ENCODE measurements around the gene RPS6KL1. TPM values are rescaled to one million over a fixed set of nuclear protein-coding genes. Genes with fewer than 3 reads are reported as not detected.

RPS6KL1 gene
- total RNA-seq, 1 experiment from 2014 or later, result not detected

DNA sequence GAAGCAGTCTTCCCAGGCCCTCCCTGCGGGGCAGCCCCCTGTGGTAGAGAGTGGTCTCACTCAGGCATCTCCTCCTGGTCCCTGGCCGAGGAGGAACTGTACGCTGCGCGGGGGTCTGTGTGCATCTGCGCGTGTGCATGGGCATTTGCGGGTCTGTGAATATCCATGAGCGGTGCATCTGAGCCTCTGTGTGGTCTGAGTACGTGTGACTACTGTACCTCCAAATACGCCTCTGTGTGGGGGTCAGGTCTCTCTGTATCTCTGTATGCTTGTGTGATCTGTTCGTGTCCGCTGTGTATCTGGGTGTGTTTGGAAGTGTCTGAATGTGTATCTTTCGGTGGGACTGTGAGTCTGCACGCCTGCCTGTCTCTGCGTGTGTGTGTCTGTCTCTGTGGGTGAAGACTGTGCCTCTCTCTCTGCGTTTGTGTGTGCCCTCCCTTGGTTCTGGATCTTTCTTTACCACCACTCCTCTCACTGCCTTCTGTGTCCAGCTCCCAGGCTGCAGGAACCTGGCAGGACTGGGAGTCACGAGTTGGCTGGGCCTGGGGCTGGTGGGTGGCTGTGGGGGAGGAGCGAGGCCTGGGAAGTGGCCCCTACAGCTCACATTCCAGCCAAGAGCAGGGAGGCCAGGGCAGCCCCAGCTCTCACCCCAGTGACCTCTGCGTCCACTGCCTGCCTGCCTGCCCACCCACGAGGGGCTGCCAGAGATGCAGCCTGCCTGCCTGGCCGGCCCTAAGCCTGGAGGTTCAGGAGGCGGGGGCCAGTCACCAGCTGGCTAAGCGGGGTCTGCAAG, 33.4 kb upstream of the RPS6KL1 start:
- DNase-seq (ENCODE audit: low read depth in 1 of 2, low spot score in 2 of 2), result no peak
- Histone ChIP-seq H3K27me3 (replicated peaks) (no peaks in the 10 kb centered on the region; the same call in 1 of the 2 replicates), H3K36me3 (no peaks in the 10 kb centered on the region), H3K4me1 (replicated peaks) (peaks cover 9% of the 10 kb centered on the region), H3K9me3 (replicated peaks) (no peaks in the 10 kb centered on the region), H3K4me3 (no peak overlapping the region), H3K27ac (no peak overlapping the region)

DNA sequence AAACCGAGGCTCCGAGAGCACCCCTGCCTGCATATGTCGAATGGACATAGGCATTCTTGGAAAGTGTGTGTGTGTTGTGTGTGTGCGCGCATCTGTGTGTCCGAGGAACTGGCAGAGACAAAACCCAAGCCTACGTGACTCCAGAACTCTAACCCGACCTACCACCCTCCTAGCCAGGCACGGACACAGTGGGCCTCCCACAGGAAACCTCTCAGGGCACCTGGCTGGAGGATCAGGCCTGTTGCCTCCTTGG, 32.9 kb upstream of the RPS6KL1 start:
- H3K36me3 ChIP-seq, result no peaks in the 10 kb centered on the region
- no peaks in the 10 kb centered on the region for H3K9me3 ChIP-seq (replicated peaks)
- H3K27ac ChIP-seq, result no peak overlapping the region
- H3K27me3 ChIP-seq (replicated peaks), result no peaks in the 10 kb centered on the region; the same call in 1 of the 2 replicates
- no peak for DNase-seq (ENCODE audit: low read depth in 1 of 2, low spot score in 2 of 2)
- H3K4me3 ChIP-seq, result no peak overlapping the region
- H3K4me1 ChIP-seq (replicated peaks), result peaks cover 9% of the 10 kb centered on the region

GRCh38 chr14:74955229-74956026, 32.4 kb upstream of the RPS6KL1 start, which contains the start of gene PGF:
TSS of gene PGF (minus strand) at chr14:74955597. CDS start at chr14:74955242, 355 bp downstream.
- Histone ChIP-seq H3K9me3 (replicated peaks) (no peaks in the 10 kb centered on the region), H3K27ac (no peak within 1 kb of the TSS), H3K27me3 (replicated peaks) (no peaks in the 10 kb centered on the region; the same call in 1 of the 2 replicates), H3K36me3 (no peaks in the 10 kb centered on the region), H3K4me1 (replicated peaks) (peaks cover 9% of the 10 kb centered on the region), H3K4me3 (peak within 1 kb of the TSS; percentile 40)
- DNase-seq (ENCODE audit: low read depth in 1 of 2, low spot score in 2 of 2), result no peak

DNA sequence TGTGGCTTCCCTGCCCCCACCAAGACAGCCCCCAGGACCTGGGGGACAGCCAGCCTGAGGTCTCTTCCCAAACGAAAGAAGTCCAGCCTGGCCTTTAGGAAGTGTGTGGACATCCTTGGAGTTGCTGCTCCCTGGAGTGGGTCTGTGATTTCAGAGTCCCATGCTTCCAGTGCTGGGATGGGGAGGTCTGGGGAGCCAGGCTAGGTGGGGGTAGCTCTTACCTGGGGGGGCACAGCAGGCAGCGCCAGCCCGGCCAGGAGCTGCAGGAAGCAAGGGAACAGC, 31.8 kb upstream of the RPS6KL1 start:
- Histone ChIP-seq H3K36me3 (no peaks in the 10 kb centered on the region), H3K4me3 (peak overlapping the region; percentile 40), H3K9me3 (replicated peaks) (no peaks in the 10 kb centered on the region), H3K4me1 (replicated peaks) (peaks cover 9% of the 10 kb centered on the region), H3K27ac (no peak overlapping the region), H3K27me3 (replicated peaks) (no peaks in the 10 kb centered on the region; the same call in 1 of the 2 replicates)
- DNase-seq (ENCODE audit: low read depth in 1 of 2, low spot score in 2 of 2), result no peak

DNA sequence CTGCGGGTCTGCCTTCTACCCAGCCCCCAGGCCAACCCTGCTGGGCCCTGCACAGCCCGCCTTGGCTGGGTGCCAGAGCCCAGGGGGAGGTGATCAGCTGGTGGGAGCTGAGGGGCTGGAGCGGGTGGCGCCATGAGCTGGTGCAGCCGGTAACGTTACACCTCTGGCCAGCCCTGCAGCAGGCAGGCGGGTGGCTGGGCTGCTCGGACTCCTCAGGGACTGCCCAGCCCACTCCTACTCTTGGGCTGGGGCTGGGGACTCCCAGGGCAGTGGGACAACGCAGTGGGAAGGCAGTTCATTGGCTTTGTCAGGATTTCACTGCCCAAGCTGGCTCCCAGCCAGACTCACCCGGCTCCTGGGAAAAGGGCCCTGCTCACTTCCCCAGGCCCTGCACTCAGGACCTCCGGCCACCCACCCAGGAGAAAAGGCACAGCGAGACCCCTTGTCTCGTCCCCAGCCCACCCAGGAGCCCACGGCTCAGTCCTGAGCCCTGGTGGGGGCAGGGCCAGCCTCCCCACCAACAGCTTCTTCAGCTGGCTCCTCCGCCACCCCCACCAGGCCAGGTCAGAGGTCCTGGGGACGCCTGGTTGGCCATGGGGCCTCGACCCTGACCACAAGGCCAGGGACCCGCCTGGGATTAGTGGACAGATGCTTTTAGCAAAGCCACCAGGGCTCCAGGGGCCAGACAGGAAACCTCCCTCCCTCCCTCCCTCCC, 31.3 kb upstream of the RPS6KL1 start:
- H3K27me3 ChIP-seq (replicated peaks), result no peaks in the 10 kb centered on the region; the same call in 1 of the 2 replicates
- H3K27ac ChIP-seq, result no peak overlapping the region
- H3K9me3 ChIP-seq (replicated peaks), result no peaks in the 10 kb centered on the region
- H3K4me3 ChIP-seq, result no peak overlapping the region
- peaks cover 9% of the 10 kb centered on the region for H3K4me1 ChIP-seq (replicated peaks)
- no peaks in the 10 kb centered on the region for H3K36me3 ChIP-seq
- no peak for DNase-seq (ENCODE audit: low read depth in 1 of 2, low spot score in 2 of 2)

DNA sequence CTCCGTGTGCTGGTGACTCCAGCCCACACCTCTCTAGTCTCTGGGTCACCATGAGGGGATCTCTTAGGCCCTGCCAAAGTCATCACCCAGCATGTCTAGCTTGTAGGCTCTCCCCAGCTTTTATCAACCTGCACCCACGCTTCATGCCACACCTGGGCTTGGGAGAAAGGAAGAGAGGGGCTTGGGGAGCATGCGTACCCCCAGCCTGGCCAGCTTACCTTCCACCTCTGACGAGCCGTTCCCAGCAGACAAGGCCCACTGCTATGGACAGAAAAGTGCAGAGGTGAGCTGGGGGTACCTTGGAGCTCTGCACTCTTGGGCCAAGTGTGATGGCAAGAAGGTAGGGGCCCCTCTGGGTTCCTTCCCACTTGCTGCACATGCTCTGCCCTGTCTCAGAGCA, 30.6 kb upstream of the RPS6KL1 start:
- Histone ChIP-seq H3K36me3 (no peaks in the 10 kb centered on the region), H3K27me3 (replicated peaks) (no peaks in the 10 kb centered on the region; the same call in 1 of the 2 replicates), H3K9me3 (replicated peaks) (no peaks in the 10 kb centered on the region), H3K4me1 (replicated peaks) (peaks cover 9% of the 10 kb centered on the region), H3K27ac (no peak overlapping the region), H3K4me3 (no peak overlapping the region)
- DNase-seq (ENCODE audit: low read depth in 1 of 2, low spot score in 2 of 2), result no peak

GRCh38 chr14:74952697-74953484, 29.8 kb upstream of the RPS6KL1 start:
- no peaks in the 10 kb centered on the region for H3K9me3 ChIP-seq (replicated peaks)
- no peak for DNase-seq (ENCODE audit: low read depth in 1 of 2, low spot score in 2 of 2)
- no peak overlapping the region for H3K27ac ChIP-seq
- no peak overlapping the region for H3K4me3 ChIP-seq
- no peaks in the 10 kb centered on the region for H3K36me3 ChIP-seq
- H3K27me3 ChIP-seq (replicated peaks), result no peaks in the 10 kb centered on the region; the same call in 1 of the 2 replicates
- peaks cover 9% of the 10 kb centered on the region for H3K4me1 ChIP-seq (replicated peaks)

- peaks cover 9% of the 10 kb centered on the region for H3K4me1 ChIP-seq (replicated peaks)
- no peaks in the 10 kb centered on the region for H3K36me3 ChIP-seq
- no peak overlapping the region for H3K4me3 ChIP-seq
- no peaks in the 10 kb centered on the region for H3K9me3 ChIP-seq (replicated peaks)
- no peak overlapping the region for H3K27ac ChIP-seq
- no peak for DNase-seq (ENCODE audit: low read depth in 1 of 2, low spot score in 2 of 2)
- H3K27me3 ChIP-seq (replicated peaks), result no peaks in the 10 kb centered on the region; the same call in 1 of the 2 replicates
Observed at GRCh38 chr14:74952180-74952665, 29.2 kb upstream of the RPS6KL1 start.

DNA sequence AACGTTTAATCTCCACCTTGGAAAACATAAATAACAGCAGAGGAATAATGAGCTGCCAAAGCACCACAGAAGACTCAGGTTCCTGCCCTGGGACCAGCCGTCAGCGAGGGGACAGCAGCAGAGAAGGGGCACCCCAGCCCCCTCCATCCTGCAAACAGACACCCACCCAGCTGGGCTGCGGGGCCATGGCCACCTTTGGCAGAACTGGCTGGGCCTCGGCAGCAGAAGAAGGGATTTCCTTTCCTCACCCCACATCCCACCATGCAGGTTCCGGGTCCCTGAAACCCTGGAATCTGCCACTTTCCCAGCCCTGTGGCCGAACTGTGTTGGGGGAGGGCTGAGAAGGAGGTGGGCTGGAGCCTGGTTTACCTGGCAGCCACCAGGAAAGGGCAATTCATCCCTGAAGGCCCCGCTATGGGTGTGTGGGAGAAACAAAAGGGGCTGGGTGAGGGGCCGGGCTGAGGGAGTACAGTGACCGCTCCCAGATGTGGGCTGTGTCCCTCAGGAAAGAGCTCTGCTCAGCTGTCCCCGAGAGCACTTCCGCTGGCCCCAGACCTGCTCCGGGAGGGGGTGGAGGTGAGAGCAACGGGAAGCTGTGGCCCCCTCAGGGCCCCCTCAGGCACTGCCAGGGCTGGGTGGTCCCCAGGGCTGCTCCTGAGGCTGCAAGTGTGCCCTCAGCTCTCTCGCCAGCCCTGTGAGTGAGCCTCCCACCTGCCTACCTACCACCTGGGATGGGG, 28.6 kb upstream of the RPS6KL1 start:
- no peak overlapping the region for H3K27ac ChIP-seq
- H3K4me1 ChIP-seq (replicated peaks), result peaks cover 9% of the 10 kb centered on the region
- H3K36me3 ChIP-seq, result no peaks in the 10 kb centered on the region
- no peak for DNase-seq (ENCODE audit: low read depth in 1 of 2, low spot score in 2 of 2)
- H3K27me3 ChIP-seq (replicated peaks), result no peaks in the 10 kb centered on the region; the same call in 1 of the 2 replicates
- H3K9me3 ChIP-seq (replicated peaks), result no peaks in the 10 kb centered on the region
- H3K4me3 ChIP-seq, result no peak overlapping the region

DNA sequence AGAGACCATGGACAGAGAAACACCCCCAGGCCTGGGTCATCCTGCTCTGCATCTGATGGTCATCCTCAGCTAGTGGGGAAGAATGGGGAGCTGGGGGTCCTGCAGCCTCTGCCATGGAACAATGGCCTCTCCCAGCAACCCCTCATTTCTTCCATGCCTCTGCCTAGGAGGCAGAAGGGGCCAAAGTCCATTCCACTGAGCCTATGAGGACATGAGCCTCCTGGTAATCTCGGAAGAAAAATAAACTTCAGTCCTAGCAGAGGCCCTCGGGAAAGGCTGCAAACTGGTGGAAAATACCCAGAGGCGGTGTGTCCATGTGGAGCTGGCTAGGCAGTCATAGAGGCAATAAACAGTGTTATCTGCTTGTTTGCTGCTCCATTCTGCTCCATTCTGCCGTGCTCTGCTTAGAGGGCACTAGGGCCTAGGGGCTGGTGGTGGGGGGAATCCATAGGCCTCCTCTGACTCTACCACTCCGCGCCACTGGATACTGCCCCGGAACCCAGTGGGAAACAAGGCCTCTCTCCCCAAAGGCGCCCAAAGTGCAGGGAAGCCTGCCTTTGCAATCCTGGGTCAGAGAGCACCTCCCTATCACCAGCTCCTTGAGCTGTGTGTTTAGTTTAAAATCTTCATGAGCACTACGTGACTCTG, 27.9 kb upstream of the RPS6KL1 start:
- Histone ChIP-seq H3K4me3 (no peak overlapping the region), H3K27me3 (replicated peaks) (no peaks in the 10 kb centered on the region; the same call in 1 of the 2 replicates), H3K36me3 (no peaks in the 10 kb centered on the region), H3K4me1 (replicated peaks) (peaks cover 9% of the 10 kb centered on the region), H3K27ac (no peak overlapping the region), H3K9me3 (replicated peaks) (no peaks in the 10 kb centered on the region)
- DNase-seq (ENCODE audit: low read depth in 1 of 2, low spot score in 2 of 2), result no peak

- H3K4me3 ChIP-seq, result no peak overlapping the region
- no peaks in the 10 kb centered on the region for H3K36me3 ChIP-seq
- H3K27ac ChIP-seq, result no peak overlapping the region
- H3K9me3 ChIP-seq (replicated peaks), result no peaks in the 10 kb centered on the region
- DNase-seq (ENCODE audit: low read depth in 1 of 2, low spot score in 2 of 2), result no peak
- peaks cover 1% of the 10 kb centered on the region for H3K4me1 ChIP-seq (replicated peaks)
- no peaks in the 10 kb centered on the region for H3K27me3 ChIP-seq (replicated peaks)
Observed at GRCh38 chr14:74949859-74950573, 27.0 kb upstream of the RPS6KL1 start.

DNA sequence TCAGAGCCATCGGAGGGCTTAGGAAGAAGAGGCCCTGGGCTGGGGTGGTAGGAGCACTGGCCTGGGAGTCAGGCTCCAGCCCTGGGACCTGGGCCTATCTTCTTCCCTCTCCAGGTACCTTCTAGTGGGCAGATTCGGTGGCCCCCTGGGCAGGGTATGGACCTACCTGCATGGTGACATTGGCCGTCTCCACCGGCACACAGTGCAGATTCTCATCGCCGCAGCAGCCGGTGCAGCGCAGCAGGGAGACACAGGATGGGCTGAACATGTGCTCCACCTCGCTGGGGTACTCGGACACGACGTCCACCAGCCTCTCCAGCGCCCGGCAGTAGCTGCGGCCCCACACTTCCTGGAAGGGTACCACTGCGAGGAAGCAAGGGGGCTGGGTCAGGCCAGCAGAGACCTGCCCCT, 26.1 kb upstream of the RPS6KL1 start:
- Histone ChIP-seq H3K4me3 (no peak overlapping the region), H3K36me3 (no peaks in the 10 kb centered on the region), H3K9me3 (replicated peaks) (no peaks in the 10 kb centered on the region), H3K27ac (no peak overlapping the region), H3K27me3 (replicated peaks) (no peaks in the 10 kb centered on the region), H3K4me1 (replicated peaks) (no peaks in the 10 kb centered on the region)
- no peak for DNase-seq (ENCODE audit: low read depth in 1 of 2, low spot score in 2 of 2)
